HG03558 (cell line): ENCODE data around the gene CA10.

Experiments used
- ATAC-seq: cut with Tn5 transposase; IDR thresholded peaks from one replicate; pipeline ENCODE4 v1.9.1; 2021; ENCODE audit warnings: moderate number of reproducible peaks; ENCODE audit not compliant: unreplicated experiment; ENCODE audit errors: extremely low read depth

The CA10 gene

DNA sequence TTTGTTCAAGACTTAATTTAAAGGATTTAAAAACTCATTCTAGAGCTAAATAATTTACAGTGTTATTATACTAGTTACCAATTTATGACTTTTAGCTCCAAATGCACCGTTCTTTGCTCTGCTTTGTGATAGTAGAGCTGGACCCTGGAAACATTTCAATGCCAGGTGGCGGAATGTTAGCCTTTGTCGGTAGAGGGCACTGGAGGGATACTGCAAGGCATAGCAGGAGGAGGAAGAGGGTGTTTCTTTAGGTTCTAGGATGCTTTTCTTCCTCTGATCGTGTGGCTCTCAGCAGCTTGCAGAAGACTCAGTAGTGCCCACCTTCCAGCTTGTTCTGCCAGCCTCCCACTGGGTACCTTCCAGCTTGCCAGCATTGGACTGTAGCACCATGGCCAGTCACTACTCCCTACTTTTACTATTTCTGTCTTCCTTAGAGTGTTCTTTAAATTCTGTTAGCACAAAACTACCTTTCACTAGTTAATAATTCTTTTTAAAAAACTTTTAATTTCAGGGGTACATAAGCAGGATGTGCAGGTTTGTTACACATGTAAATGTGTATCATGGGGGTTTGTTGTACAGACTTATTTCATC, 572.9 kb downstream of the CA10 start:
- no peak for ATAC-seq

DNA sequence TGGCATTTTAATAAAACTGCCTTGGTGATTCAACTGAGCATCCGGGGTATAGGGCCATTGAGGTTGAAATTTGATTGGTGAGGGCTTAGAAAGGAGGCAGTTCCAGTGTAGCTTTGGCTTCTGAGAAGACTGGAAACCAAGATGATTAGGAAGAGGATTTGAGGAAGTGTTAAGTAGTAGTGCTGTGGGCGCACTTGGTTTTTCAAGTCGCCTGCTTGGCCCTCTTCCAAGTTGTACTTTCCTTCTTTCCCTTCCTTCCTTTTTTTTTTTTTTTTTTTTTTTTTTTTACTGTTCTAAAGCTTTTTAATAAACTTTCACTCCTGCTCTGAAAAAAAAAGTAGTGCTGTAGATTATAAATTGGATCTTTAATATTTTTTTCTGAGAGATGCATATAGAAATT, 577.6 kb downstream of the CA10 start:
- ATAC-seq: no peak
